ENCODE results near the gene LMF1. TPM values are rescaled to one million over a fixed set of nuclear protein-coding genes. Genes with fewer than 3 reads are reported as not detected.

The LMF1 gene
- total RNA-seq, 4 donors from 2014 or later: 23.2 to 97.8 (median 89.1) TPM

- Histone ChIP-seq H3K4me3 (replicated peaks in 1 of 3) (no peak overlapping the region), H3K36me3 (no peaks in the 10 kb centered on the region), H3K4me1 (no peaks in the 10 kb centered on the region), H3K27ac (no peak overlapping the region), H3K27me3 (no peaks in the 10 kb centered on the region), H3K9me3 (no peaks in the 10 kb centered on the region)
- 77 to 82% methylated on average over 25 to 29 of the region's 33 CpGs for WGBS, 2 donors
- TF ChIP-seq, protein P1, sequence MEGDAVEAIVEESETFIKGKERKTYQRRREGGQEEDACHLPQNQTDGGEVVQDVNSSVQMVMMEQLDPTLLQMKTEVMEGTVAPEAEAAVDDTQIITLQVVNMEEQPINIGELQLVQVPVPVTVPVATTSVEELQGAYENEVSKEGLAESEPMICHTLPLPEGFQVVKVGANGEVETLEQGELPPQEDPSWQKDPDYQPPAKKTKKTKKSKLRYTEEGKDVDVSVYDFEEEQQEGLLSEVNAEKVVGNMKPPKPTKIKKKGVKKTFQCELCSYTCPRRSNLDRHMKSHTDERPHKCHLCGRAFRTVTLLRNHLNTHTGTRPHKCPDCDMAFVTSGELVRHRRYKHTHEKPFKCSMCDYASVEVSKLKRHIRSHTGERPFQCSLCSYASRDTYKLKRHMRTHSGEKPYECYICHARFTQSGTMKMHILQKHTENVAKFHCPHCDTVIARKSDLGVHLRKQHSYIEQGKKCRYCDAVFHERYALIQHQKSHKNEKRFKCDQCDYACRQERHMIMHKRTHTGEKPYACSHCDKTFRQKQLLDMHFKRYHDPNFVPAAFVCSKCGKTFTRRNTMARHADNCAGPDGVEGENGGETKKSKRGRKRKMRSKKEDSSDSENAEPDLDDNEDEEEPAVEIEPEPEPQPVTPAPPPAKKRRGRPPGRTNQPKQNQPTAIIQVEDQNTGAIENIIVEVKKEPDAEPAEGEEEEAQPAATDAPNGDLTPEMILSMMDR (IDR thresholded peaks at IDR 0.05): no peak
- TF ChIP-seq POLR2A (IDR thresholded peaks at IDR 0.05): no peak
- intact Hi-C loops (cut with DNase I): no loop called here
- DNase-seq: no peak
Measured at GRCh38 chr16:842711-843560, 127.8 kb downstream of the LMF1 start.

- Histone ChIP-seq H3K36me3 (no peaks in the 10 kb centered on the region), H3K4me1 (no peaks in the 10 kb centered on the region), H3K27ac (no peak overlapping the region), H3K27me3 (no peaks in the 10 kb centered on the region), H3K9me3 (no peaks in the 10 kb centered on the region), H3K4me3 (replicated peaks in 1 of 3) (no peak overlapping the region)
- TF ChIP-seq, protein P1 (IDR thresholded peaks at IDR 0.05): no peak
- no peak for TF ChIP-seq POLR2A (IDR thresholded peaks at IDR 0.05)
- DNase-seq: no peak
- WGBS, 2 donors: 52 to 57% methylated on average over 6 to 8 of the region's 19 CpGs
- intact Hi-C loops (cut with DNase I): no loop called here
Measured at GRCh38 chr16:842061-842476, 128.7 kb downstream of the LMF1 start.

DNA sequence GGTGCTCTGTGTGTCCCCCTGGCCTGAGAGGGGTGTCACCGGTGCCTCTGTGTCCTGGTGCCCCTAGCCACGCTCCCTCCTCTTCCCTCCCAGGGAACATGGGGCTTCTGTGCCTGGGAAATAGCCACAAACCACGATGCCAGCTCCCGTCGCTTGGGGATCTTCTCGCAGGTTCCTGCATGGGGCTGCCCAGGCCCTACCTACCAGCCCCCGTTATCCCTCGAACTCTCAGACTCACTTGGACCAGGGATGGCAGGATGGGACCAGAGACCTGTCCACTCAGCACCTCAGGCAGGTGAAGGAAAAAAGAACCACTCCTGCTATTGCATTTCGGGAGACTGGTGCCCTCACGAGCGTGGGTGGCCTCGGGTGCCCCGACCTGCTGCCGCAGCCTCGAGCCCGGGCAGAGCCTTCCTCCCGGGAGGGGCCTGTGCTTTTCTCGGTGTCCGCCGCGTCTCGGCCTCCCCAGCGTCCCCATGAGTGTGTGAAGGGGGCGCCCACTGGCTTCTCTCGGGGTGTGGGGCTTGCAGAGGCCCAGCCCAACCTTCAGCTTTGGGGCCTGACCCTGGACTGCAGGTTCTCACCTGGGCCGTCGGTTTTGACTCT lies 129.2 kb downstream of the LMF1 start:
- H3K27me3 ChIP-seq: no peaks in the 10 kb centered on the region
- 81 to 90% methylated on average over 8 to 21 of the region's 27 CpGs for WGBS, 2 donors
- no peaks in the 10 kb centered on the region for H3K9me3 ChIP-seq

DNA sequence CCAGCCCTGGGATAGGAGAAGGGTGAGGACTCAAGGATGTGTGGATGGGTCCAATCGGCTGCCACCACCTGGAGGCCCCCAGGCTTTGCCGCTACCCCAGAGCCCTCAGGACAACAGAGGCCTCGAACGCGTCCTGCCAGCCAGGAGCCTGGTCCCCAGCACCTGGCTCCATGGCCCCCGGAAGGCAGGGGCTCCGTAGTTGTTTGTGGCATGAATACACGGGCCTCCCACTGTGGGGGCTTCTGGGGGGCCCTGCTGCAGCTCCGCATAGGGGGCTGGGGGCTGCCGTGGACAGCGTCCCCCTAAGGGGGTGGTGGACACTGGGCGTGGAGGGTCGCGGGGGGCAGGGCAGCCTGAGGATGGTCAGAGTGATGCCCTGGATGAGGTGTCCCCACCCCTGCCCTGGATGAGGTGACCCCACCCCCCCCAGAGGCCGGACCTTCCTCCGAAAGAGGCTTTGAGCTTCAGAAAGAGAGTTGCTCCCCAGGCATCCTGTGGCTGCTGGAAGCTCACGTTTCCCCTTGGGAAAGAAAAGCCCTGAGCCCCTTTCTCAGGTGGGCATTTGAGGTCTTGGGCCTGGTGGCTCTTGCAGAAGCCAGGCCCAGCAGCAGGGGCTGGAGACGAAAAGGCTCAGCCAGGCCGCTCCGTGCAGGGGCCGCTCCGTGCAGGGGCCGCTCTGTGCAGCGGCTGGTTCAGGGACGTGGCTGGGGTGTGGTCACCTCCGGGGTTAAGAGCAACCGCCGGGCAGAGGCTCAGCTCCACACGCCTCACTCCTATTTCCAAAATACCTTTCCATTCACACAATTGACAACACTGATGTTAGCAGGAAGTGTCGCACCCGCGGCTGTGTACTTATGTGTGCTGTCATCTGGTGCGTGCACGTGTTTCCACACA lies 130.0 kb downstream of the LMF1 start:
- no peak for DNase-seq
- Histone ChIP-seq H3K36me3 (no peaks in the 10 kb centered on the region), H3K27me3 (no peaks in the 10 kb centered on the region), H3K9me3 (no peaks in the 10 kb centered on the region), H3K4me1 (no peaks in the 10 kb centered on the region), H3K4me3 (replicated peaks in 1 of 3) (no peak overlapping the region), H3K27ac (no peak overlapping the region)
- TF ChIP-seq, protein P1 (IDR thresholded peaks at IDR 0.05): no peak
- no peak for TF ChIP-seq POLR2A (IDR thresholded peaks at IDR 0.05)
- intact Hi-C loops (cut with DNase I): no loop called here
- 59 to 71% methylated on average over 23 to 27 of the region's 34 CpGs for WGBS, 2 donors

More for the DNA sequence above, 129.2 kb downstream of the LMF1 start:
- intact Hi-C loops (cut with DNase I): no loop called here
- H3K36me3 ChIP-seq: no peaks in the 10 kb centered on the region
- H3K4me1 ChIP-seq: no peaks in the 10 kb centered on the region
- no peak overlapping the region for H3K4me3 ChIP-seq (replicated peaks in 1 of 3)
- TF ChIP-seq, protein P1 (IDR thresholded peaks at IDR 0.05): no peak
- no peak for TF ChIP-seq POLR2A (IDR thresholded peaks at IDR 0.05)
- DNase-seq: no peak
- no peak overlapping the region for H3K27ac ChIP-seq
